HCT116 (cell line): ENCODE data around the gene JPH3. TPM values are rescaled to one million over a fixed set of nuclear protein-coding genes. Genes with fewer than 3 reads are reported as not detected.

Experiments used
- ATAC-seq: fragments of 200-7000 bp; cut with Tn5 transposase; 2 replicates; pipeline ENCODE4 v1.9.1; 2020; ENCODE audit warnings: mild to moderate bottlenecking, moderate library complexity
- BruUV-seq: library from RNA; stranded (reverse); fragments of 400-500 nt; replicated peaks from 2 replicates; lab custom pipeline; 2021; lab: Mats Ljungman, UMichigan
- CTCF ChIA-PET: fragments of 300-600 bp; sonication (Branson Sonifier 250); formaldehyde crosslinking; loops from one replicate; lab custom pipeline; 2021; ENCODE audit warnings: antibody characterized with exemption; lab: Charles Lee
- POLR2A ChIA-PET: fragments of 300-600, 350-600 bp; sonication (Branson Sonifier 250); formaldehyde crosslinking; loops from one replicate; lab custom pipeline; 2021; ENCODE audit warnings: antibody characterized with exemption; lab: Charles Lee
- RAD21 ChIA-PET, 2 experiments: fragments of 300-600 bp; sonication (Branson Sonifier 250); formaldehyde crosslinking; loops; one replicate each; lab custom pipeline; 2023; ENCODE audit warnings: low total read pairs in 2 of 2; ENCODE audit not compliant: uncharacterized antibody in 2 of 2, unreplicated experiment in 2 of 2, low non-redundant PET in 1 of 2; lab: Charles Lee
- DNase-seq: peaks from one replicate; pipeline ENCODE4 v3.0.0-alpha.2; 2010; ENCODE audit warnings: low read depth, low spot score
- H2AFZ ChIP-seq: fragments of 200-600 bp; shearing (Covaris generic), sonication (generic); 2 replicates; pipeline ENCODE4 v1.6.1; 2017; ENCODE audit warnings: low read depth, mixed run types, mixed read lengths, antibody characterized with exemption, low read length; ENCODE audit not compliant: poor library complexity, severe bottlenecking
- H3K27ac ChIP-seq: 2 replicates; pipeline ENCODE4 v1.5.1; 2012; ENCODE audit warnings: low read depth, low read length
- H3K27me3 ChIP-seq: fragments of 200-600 bp; sonication (generic); 2 replicates; pipeline ENCODE4 v1.6.1; 2016; ENCODE audit warnings: mixed run types, low read length, mixed read lengths; ENCODE audit not compliant: insufficient read depth
- H3K36me3 ChIP-seq, 2 experiments: fragments of 200-500 bp in 1 of 2; fragments of 200-600 bp in 1 of 2; sonication (Bioruptor generic) in 1 of 2; sonication (generic) in 1 of 2; 2 replicates each; pipeline versions ENCODE4 v1.5.1 to v1.6.1; 2014 to 2016; ENCODE audit warnings: low read length in 2 of 2, inconsistent platforms in 1 of 2, mixed read lengths in 1 of 2, mixed run types in 1 of 2; ENCODE audit not compliant: insufficient read depth in 2 of 2, control insufficient read depth in 1 of 2
- H3K4me1 ChIP-seq, 2 experiments: fragments of 200-600 bp in 1 of 2; sonication (generic) in 1 of 2; 2 replicates each; pipeline versions ENCODE4 v1.5.1 to v1.6.1; 2012 to 2017; ENCODE audit warnings: low read length in 2 of 2, inconsistent platforms in 1 of 2, mild to moderate bottlenecking in 1 of 2, mixed read lengths in 1 of 2, mixed run types in 1 of 2, moderate library complexity in 1 of 2; ENCODE audit not compliant: insufficient read depth in 2 of 2, control insufficient read depth in 1 of 2
- H3K4me2 ChIP-seq: fragments of 200-600 bp; sonication (generic); 2 replicates; pipeline ENCODE4 v1.6.1; 2017; ENCODE audit warnings: mixed run types, low read length, mixed read lengths
- H3K4me3 ChIP-seq, 2 experiments: fragments of 200-600 bp in 1 of 2; sonication (generic) in 1 of 2; replicated peaks in 1 of 2; 2 replicates each; pipeline ENCODE4 v1.5.1; 2011 to 2016; ENCODE audit warnings: low read length in 2 of 2, control low read depth in 1 of 2, low read depth in 1 of 2, mild to moderate bottlenecking in 1 of 2, mixed read lengths in 1 of 2, mixed run types in 1 of 2
- H3K79me2 ChIP-seq: fragments of 200-600 bp; sonication (generic); 2 replicates; pipeline ENCODE4 v1.6.1; 2017; ENCODE audit warnings: mild to moderate bottlenecking, mixed run types, low read length, moderate library complexity, mixed read lengths; ENCODE audit not compliant: insufficient read depth
- H3K9ac ChIP-seq: fragments of 200-600 bp; sonication (generic); 2 replicates; pipeline ENCODE4 v1.6.1; 2016; ENCODE audit warnings: low read length, mixed read lengths
- H3K9me2 ChIP-seq: fragments of 200-600 bp; sonication (generic), shearing (Covaris generic); 2 replicates; pipeline ENCODE4 v1.6.1; 2017; ENCODE audit warnings: mixed run types, mild to moderate bottlenecking, moderate library complexity; ENCODE audit not compliant: insufficient read depth
- H3K9me3 ChIP-seq, 2 experiments: fragments of 200-500 bp in 1 of 2; fragments of 200-600 bp in 1 of 2; sonication (Bioruptor generic) in 1 of 2; sonication (generic) in 1 of 2; 2 replicates each; pipeline ENCODE4 v1.6.1; 2014 to 2017; ENCODE audit warnings: low read length in 2 of 2, mixed read lengths in 2 of 2, inconsistent platforms in 1 of 2, low read depth in 1 of 2, mild to moderate bottlenecking in 1 of 2, mixed run types in 1 of 2, moderate library complexity in 1 of 2; ENCODE audit not compliant: control insufficient read depth in 1 of 2, insufficient read depth in 1 of 2
- H4K20me1 ChIP-seq: fragments of 200-600 bp; sonication (generic), shearing (Covaris generic); 2 replicates; pipeline ENCODE4 v1.6.1; 2017; ENCODE audit warnings: mixed run types, mild to moderate bottlenecking, moderate library complexity; ENCODE audit not compliant: insufficient read depth
- ATF3 ChIP-seq: IDR thresholded peaks from 2 replicates; pipeline ENCODE4 v1.6.1; 2012
- CEBPB ChIP-seq: IDR thresholded peaks from 2 replicates; pipeline ENCODE4 v1.6.1; 2012; ENCODE audit warnings: low read depth
- FOSL1 ChIP-seq: IDR thresholded peaks from 2 replicates; pipeline ENCODE4 v1.6.1; 2012; ENCODE audit warnings: low read depth
- TCF7L2 ChIP-seq: IDR thresholded peaks from 2 replicates; pipeline ENCODE4 v1.7.0; 2011; ENCODE audit warnings: borderline replicate concordance, inconsistent platforms; ENCODE audit not compliant: insufficient read depth, insufficient read length; ENCODE audit errors: extremely low read depth
- ZBTB33 ChIP-seq: IDR thresholded peaks from 2 replicates; pipeline ENCODE4 v1.6.1; 2011; ENCODE audit warnings: mild to moderate bottlenecking, low read length, moderate library complexity; ENCODE audit not compliant: insufficient replicate concordance; ENCODE audit errors: extremely low read depth
- ZFX ChIP-seq: fragments of 450-650 bp; IDR thresholded peaks from 2 replicates; pipeline ENCODE4 v1.6.1; 2017
- ZNF274 ChIP-seq: fragments of 200-500 bp; sonication (Bioruptor generic); IDR thresholded peaks from 2 replicates; pipeline ENCODE4 v1.6.1; 2014; ENCODE audit warnings: mild to moderate bottlenecking, low read depth, low read length, inconsistent platforms
- intact Hi-C: fragments of 100-400 bp; cut with micrococcal nuclease; formaldehyde crosslinking; loops from 2 replicates; pipeline ENCODE4 v1.10.0; 2022
- total RNA-seq: library from RNA; stranded (reverse); gene quantifications from one replicate; pipeline ENCODE4 v1.2.1, GENCODE V29; 2021; ENCODE audit not compliant: unreplicated experiment

The JPH3 gene
- total RNA-seq, 1 experiment from 2014 or later: 0.10 TPM

GRCh38 chr16:87721622-87722585 lies 119.6 kb downstream of the JPH3 start:
- no TSS peak for BruUV-seq
- intact Hi-C loops: no loop called here
- DNase-seq (no peak), ATAC-seq (no peak)
- POLR2A ChIA-PET: no interaction called here
- H3K9ac ChIP-seq: no peak overlapping the region
- H3K36me3 ChIP-seq: peaks cover 3 to 38% of the 10 kb centered on the region in 2 experiments
- H3K4me3 ChIP-seq: no peak overlapping the region
- peaks cover 57% of the 10 kb centered on the region; the same call in 1 of the 2 replicates for H3K79me2 ChIP-seq
- H3K27ac ChIP-seq: no peak overlapping the region
- no peaks in the 10 kb centered on the region for H3K9me3 ChIP-seq
- H3K27me3 ChIP-seq: no peaks in the 10 kb centered on the region
- no peaks in the 10 kb centered on the region for H3K4me1 ChIP-seq
- CTCF ChIA-PET: no interaction called here
- H3K9me2 ChIP-seq: no peaks in the 10 kb centered on the region
- RAD21 ChIA-PET: no interaction called here
- TF ChIP-seq CEBPB: no peak
- no peak for TF ChIP-seq TCF7L2
- no peak for TF ChIP-seq FOSL1
- TF ChIP-seq ATF3: no peak
- TF ChIP-seq ZFX: no peak
- no peak for TF ChIP-seq ZBTB33
- no peak for TF ChIP-seq ZNF274
- no peak overlapping the region for H3K4me2 ChIP-seq
- H4K20me1 ChIP-seq: peaks cover 3% of the 10 kb centered on the region; the same call in 1 of the 2 replicates
- H2AFZ ChIP-seq: no peak overlapping the region
